ENCODE measurements around the gene ANKRD17. TPM values are rescaled to one million over a fixed set of nuclear protein-coding genes. Genes with fewer than 3 reads are reported as not detected.

ANKRD17 gene
- total and polyA plus RNA-seq, 9 of the 15 experiments (the other 6 are each of a cell fraction or from before 2014, with no cell fraction given) = 25.5 to 86.9 (median 52.2) TPM

- no peak for TF ChIP-seq CREBBP (IDR thresholded peaks at IDR 0.05; ENCODE audit: low read depth, low read length)
- TF ChIP-seq ZNF551 (CRISPR knock-in tag; IDR thresholded peaks at IDR 0.05) = no peak
- no peak for TF ChIP-seq TOE1 (IDR thresholded peaks at IDR 0.05; ENCODE audit: borderline replicate concordance)
- no peak for TF ChIP-seq TOE1 (CRISPR knock-in tag; IDR thresholded peaks at IDR 0.05; ENCODE audit: borderline replicate concordance, low read depth)
Measured at GRCh38 chr4:73178389-73178788, 80.2 kb downstream of the ANKRD17 start (continued).

GRCh38 chr4:73172161-73172560 is 86.4 kb downstream of the ANKRD17 start:
- peaks cover 95% of the 10 kb centered on the region for H3K79me2 ChIP-seq (ENCODE audit: control insufficient read depth, insufficient read depth, low read length)
- in situ Hi-C loops (cut with MboI) = no loop called here
- CTCF ChIA-PET (ENCODE audit: low intra/inter-chr PET ratio) = no interaction called here

More at GRCh38 chr4:73172161-73172560, 86.4 kb downstream of the ANKRD17 start:
- no peak for ATAC-seq
- H2AFZ ChIP-seq (ENCODE audit: low read depth, low read length) = no peak overlapping the region
- H3K9ac ChIP-seq (ENCODE audit: insufficient read depth in 1 of 2, low read depth in 2 of 2, low read length in 2 of 2) = no peak overlapping the region
- H3K4me2 ChIP-seq (ENCODE audit: insufficient read depth, low read length) = no peak overlapping the region
- no peaks in the 10 kb centered on the region for H4K20me1 ChIP-seq (replicated peaks; ENCODE audit: control insufficient read depth, insufficient read depth, low read length)
- WGBS (ENCODE audit: insufficient coverage, low coverage, missing lambda C conversion rate) = 100% methylated on average over 2 of the region's 2 CpGs
- H3K4me3 ChIP-seq = no peak overlapping the region
- peaks cover 97% of the 10 kb centered on the region for H3K36me3 ChIP-seq (ENCODE audit: control insufficient read depth, insufficient read depth, low read length)
- intact Hi-C loops (cut with micrococcal nuclease) = no loop called here
- H3K9me1 ChIP-seq (ENCODE audit: control insufficient read depth, insufficient read depth, low read length) = no peaks in the 10 kb centered on the region
- no peak for FAIRE-seq
- no peak overlapping the region for H3K27ac ChIP-seq (ENCODE audit: extremely low read depth, low read depth, low read length)
- POLR2A ChIA-PET = no interaction called here
- TF ChIP-seq CREB1 (IDR thresholded peaks at IDR 0.05) = no peak
- TF ChIP-seq CREB1 (CRISPR knock-in tag; IDR thresholded peaks at IDR 0.05) = no peak
- TF ChIP-seq ARID2 (IDR thresholded peaks at IDR 0.05) = no peak
- TF ChIP-seq PML (IDR thresholded peaks at IDR 0.05; ENCODE audit: low read length) = no peak
- no peak for TF ChIP-seq NFATC3 (IDR thresholded peaks at IDR 0.05)
- TF ChIP-seq HDAC2 (IDR thresholded peaks at IDR 0.05) = no peak
- TF ChIP-seq FOXP1 (CRISPR knock-in tag; IDR thresholded peaks at IDR 0.05) = no peak
- TF ChIP-seq ZNF431 (CRISPR knock-in tag; IDR thresholded peaks at IDR 0.05) = no peak
- TF ChIP-seq MEF2D (tag; conservative IDR thresholded peaks at IDR 0.05; ENCODE audit: low read depth) = no peak
- no peak for TF ChIP-seq ZNF785 (CRISPR knock-in tag; IDR thresholded peaks at IDR 0.05)
- no peak for TF ChIP-seq ZKSCAN8 (CRISPR knock-in tag; IDR thresholded peaks at IDR 0.05)
- TF ChIP-seq MCM2 (IDR thresholded peaks at IDR 0.05; ENCODE audit: low read depth) = no peak
- no TSS peak for BruUV-seq (replicated peaks)
- H3K4me1 ChIP-seq (replicated peaks in 1 of 2; ENCODE audit: control insufficient read depth in 2 of 2, insufficient read depth in 2 of 2, low read length in 2 of 2) = no peaks in the 10 kb centered on the region
- peaks cover 7% of the 10 kb centered on the region for H3K9me3 ChIP-seq (replicated peaks; ENCODE audit: control insufficient read depth, insufficient read depth, low read depth, low read length)
- no peak for DNase-seq (ENCODE audit: extremely low read depth in 1 of 4, low spot score in 3 of 4)
- H3K27me3 ChIP-seq (ENCODE audit: control insufficient read depth in 2 of 2, insufficient read depth in 2 of 2, low read length in 2 of 2) = no peaks in the 10 kb centered on the region
